ENCODE measurements around the gene NCOA6. TPM values are rescaled to one million over a fixed set of nuclear protein-coding genes. Genes with fewer than 3 reads are reported as not detected.

The NCOA6 gene
- total and polyA plus RNA-seq, 2 of the 4 experiments (the other 2 are of a cell fraction), result 3.6 to 13.1 TPM

DNA sequence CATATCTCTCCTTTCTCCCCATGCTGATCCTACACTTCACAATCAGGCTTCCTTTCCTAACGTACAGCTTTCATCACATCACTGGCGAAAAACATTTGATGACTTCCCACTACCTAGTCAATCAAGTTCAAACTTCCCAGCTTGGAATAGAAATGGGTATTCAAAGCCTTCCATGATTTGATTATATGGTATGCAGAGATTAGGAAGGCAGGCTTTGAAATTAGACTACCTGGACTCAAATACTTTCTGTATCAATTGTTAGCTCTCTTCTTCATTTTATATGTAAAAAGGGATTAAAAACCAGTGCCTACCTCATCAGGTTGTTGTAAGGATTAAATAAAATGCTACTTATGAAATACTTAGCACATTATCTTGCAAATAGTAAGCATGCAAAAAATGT is 7.7 kb downstream of the NCOA6 start (continued):
- TF ChIP-seq RFX5 (IDR thresholded peaks at IDR 0.05; ENCODE audit: low read depth, low read length) (no peak), FOS (IDR thresholded peaks at IDR 0.05; ENCODE audit: low read depth, low read length) (no peak), RAD21 (IDR thresholded peaks at IDR 0.05; ENCODE audit: low read length) (no peak), RCOR1 (IDR thresholded peaks at IDR 0.05; ENCODE audit: insufficient replicate concordance, low read length) (no peak)

DNA sequence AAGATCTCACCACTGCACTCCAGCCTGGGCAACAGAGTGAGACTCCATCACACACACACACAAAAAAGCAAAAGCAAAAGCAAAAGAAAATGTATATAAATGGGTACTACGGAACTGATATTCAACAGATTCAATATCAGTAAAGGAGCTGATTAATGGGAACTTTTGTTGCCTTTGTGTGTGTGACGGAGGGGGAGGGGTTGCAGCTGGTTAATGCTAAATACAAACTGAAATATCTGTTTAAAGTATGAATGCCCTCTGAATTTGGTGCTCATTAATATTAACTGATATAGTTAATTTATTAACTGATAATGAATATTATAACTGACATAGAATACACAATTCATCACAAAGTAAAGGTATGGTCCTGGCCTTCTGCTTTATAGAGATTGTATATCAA is 8.4 kb downstream of the NCOA6 start:
- Histone ChIP-seq H3K9ac (ENCODE audit: low read depth, low read length) (no peak overlapping the region), H3K23ac (ENCODE audit: low read depth, low read length) (no peak overlapping the region), H3K4ac (ENCODE audit: low read depth, low read length) (no peak overlapping the region), H2BK20ac (ENCODE audit: low read depth, low read length) (no peak overlapping the region), H3K79me1 (ENCODE audit: low read depth in 1 of 2, low read length in 2 of 2) (peaks cover 35 to 79% of the 10 kb centered on the region in 2 experiments), H2BK5ac (ENCODE audit: low read depth, low read length, poor library complexity, severe bottlenecking) (no peak overlapping the region), H2AK5ac (ENCODE audit: low read depth, low read length) (no peak overlapping the region), H3K9me3 (ENCODE audit: control insufficient read depth, insufficient read depth, low read length) (no peaks in the 10 kb centered on the region), H4K5ac (ENCODE audit: low read depth, low read length) (no peak overlapping the region), H3K4me3 (ENCODE audit: insufficient read depth, low read depth, low read length) (no peak overlapping the region), H3K4me2 (ENCODE audit: low read depth, low read length) (no peak overlapping the region), H2AK9ac (replicated peaks; ENCODE audit: low read depth, low read length, poor library complexity) (no peak overlapping the region), H4K20me1 (ENCODE audit: insufficient read depth, low read length) (peaks cover 82% of the 10 kb centered on the region), H2AFZ (replicated peaks; ENCODE audit: low read length, poor library complexity) (no peak overlapping the region), H2BK120ac (ENCODE audit: low read depth, low read length) (no peak overlapping the region), H3K14ac (replicated peaks; ENCODE audit: low read depth, low read length) (no peak overlapping the region), H4K8ac (ENCODE audit: low read depth in 2 of 2, low read length in 2 of 2) (no peak overlapping the region), H2BK15ac (ENCODE audit: low read depth, low read length) (no peak overlapping the region), H3K27ac (ENCODE audit: insufficient read depth, low read length) (no peak overlapping the region), H3K9me1 (ENCODE audit: insufficient read depth, low read length) (peaks cover 24% of the 10 kb centered on the region), H3K36me3 (ENCODE audit: control insufficient read depth, insufficient read depth, low read length) (no peaks in the 10 kb centered on the region), H3K27me3 (ENCODE audit: control insufficient read depth, insufficient read depth, low read length) (no peaks in the 10 kb centered on the region), H3K4me1 (ENCODE audit: control insufficient read depth, insufficient read depth, low read length) (peaks cover 3% of the 10 kb centered on the region), H3K56ac (ENCODE audit: extremely low read depth, insufficient read depth, low read length) (no peak overlapping the region), H3K18ac (ENCODE audit: low read depth, low read length) (no peak overlapping the region), H4K91ac (ENCODE audit: insufficient read depth, low read depth, low read length) (no peak overlapping the region)
- dilution Hi-C loops (cut with HindIII; ENCODE audit: low sequenced_read_pairs, unreplicated experiment), result no loop called here
- no peak for DNase-seq
- in situ Hi-C loops (cut with MboI; ENCODE audit: low sequenced_read_pairs), result no loop called here
- no peak for ATAC-seq (ENCODE audit: low read depth)
- ChIA-PET POLR2A (ENCODE audit: unreplicated experiment) (no interaction called here), CTCF (interaction anchor here (1.3 kb wide), 1 partner anchor 18 kb away, joined by 3 read pairs; no protein-coding TSS in a partner anchor)
- WGBS, 2 experiments (ENCODE audit: extremely low coverage in 2 of 2, insufficient read length in 1 of 2), result no CpG with 5 or more reads among the region's 2 CpGs
- BruUV-seq (replicated peaks), result no TSS peak
- intact Hi-C loops (cut with micrococcal nuclease), result no loop called here
- TF ChIP-seq RFX5 (IDR thresholded peaks at IDR 0.05; ENCODE audit: low read depth, low read length), result no peak
- TF ChIP-seq RCOR1 (IDR thresholded peaks at IDR 0.05; ENCODE audit: insufficient replicate concordance, low read length), result no peak
- no peak for TF ChIP-seq CEBPB (IDR thresholded peaks at IDR 0.05; ENCODE audit: low read depth, low read length)
- no peak for TF ChIP-seq FOS (IDR thresholded peaks at IDR 0.05; ENCODE audit: low read depth, low read length)
- no peak for TF ChIP-seq MXI1 (IDR thresholded peaks at IDR 0.05; ENCODE audit: borderline replicate concordance, low read depth, low read length)
- no peak for TF ChIP-seq NFE2L2 (IDR thresholded peaks at IDR 0.05; ENCODE audit: low read depth, low read length)
- TF ChIP-seq, protein P1, sequence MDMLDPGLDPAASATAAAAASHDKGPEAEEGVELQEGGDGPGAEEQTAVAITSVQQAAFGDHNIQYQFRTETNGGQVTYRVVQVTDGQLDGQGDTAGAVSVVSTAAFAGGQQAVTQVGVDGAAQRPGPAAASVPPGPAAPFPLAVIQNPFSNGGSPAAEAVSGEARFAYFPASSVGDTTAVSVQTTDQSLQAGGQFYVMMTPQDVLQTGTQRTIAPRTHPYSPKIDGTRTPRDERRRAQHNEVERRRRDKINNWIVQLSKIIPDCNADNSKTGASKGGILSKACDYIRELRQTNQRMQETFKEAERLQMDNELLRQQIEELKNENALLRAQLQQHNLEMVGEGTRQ (IDR thresholded peaks at IDR 0.05; ENCODE audit: low read depth, low read length), result no peak
- TF ChIP-seq SMC3 (IDR thresholded peaks at IDR 0.05; ENCODE audit: low read depth, low read length), result no peak
- TF ChIP-seq MAFK (IDR thresholded peaks at IDR 0.05; ENCODE audit: low read depth, low read length), result no peak
- no peak for TF ChIP-seq BHLHE40 (IDR thresholded peaks at IDR 0.05; ENCODE audit: low read depth, low read length)
- no peak for TF ChIP-seq CTCF (conservative IDR thresholded peaks at IDR 0.05; ENCODE audit: low read depth, low read length)
- no peak for TF ChIP-seq ELK1 (IDR thresholded peaks at IDR 0.05; ENCODE audit: borderline replicate concordance, low read depth, low read length)
- no peak for TF ChIP-seq CHD1 (IDR thresholded peaks at IDR 0.05; ENCODE audit: low read depth, low read length)
- TF ChIP-seq POLR2A (IDR thresholded peaks at IDR 0.05; ENCODE audit: low read depth, low read length), result no peak
- no peak for TF ChIP-seq RAD21 (IDR thresholded peaks at IDR 0.05; ENCODE audit: low read length)
